GM12891 (cell line): Measurements from ENCODE around the gene GRK3.

Source experiments
- PAX5 ChIP-seq: IDR thresholded peaks from 2 replicates; pipeline ENCODE4 v1.6.1; 2011; ENCODE audit warnings: low read length, moderate library complexity, mild to moderate bottlenecking; ENCODE audit not compliant: insufficient read depth, severe bottlenecking
- POLR2A ChIP-seq: IDR thresholded peaks from 2 replicates; pipeline ENCODE4 v1.6.1; 2011; ENCODE audit warnings: low read depth, low read length, control low read depth
- POLR2AphosphoS5 ChIP-seq: IDR thresholded peaks from 2 replicates; pipeline ENCODE4 v1.6.1; 2011; ENCODE audit warnings: low read depth, low read length, control low read depth
- POU2F2 ChIP-seq: IDR thresholded peaks from 2 replicates; pipeline ENCODE4 v1.6.1; 2011; ENCODE audit warnings: low read depth, mild to moderate bottlenecking, control low read depth, low read length, moderate library complexity
- SPI1 ChIP-seq: IDR thresholded peaks from 2 replicates; pipeline ENCODE4 v1.6.1; 2011; ENCODE audit warnings: low read depth, low read length, control low read depth
- TAF1 ChIP-seq: IDR thresholded peaks from 2 replicates; pipeline ENCODE4 v1.6.1; 2011; ENCODE audit warnings: low read depth, low read length, control low read depth

GRCh38 chr22:25598609-25599008 lies 34.1 kb downstream of the GRK3 start:
- no peak for TF ChIP-seq TAF1
- TF ChIP-seq POLR2A = no peak
- no peak for TF ChIP-seq POLR2AphosphoS5
- no peak for TF ChIP-seq SPI1
- no peak for TF ChIP-seq PAX5
- TF ChIP-seq POU2F2 = no peak
